ENCODE results near the gene MICU1.

DNA sequence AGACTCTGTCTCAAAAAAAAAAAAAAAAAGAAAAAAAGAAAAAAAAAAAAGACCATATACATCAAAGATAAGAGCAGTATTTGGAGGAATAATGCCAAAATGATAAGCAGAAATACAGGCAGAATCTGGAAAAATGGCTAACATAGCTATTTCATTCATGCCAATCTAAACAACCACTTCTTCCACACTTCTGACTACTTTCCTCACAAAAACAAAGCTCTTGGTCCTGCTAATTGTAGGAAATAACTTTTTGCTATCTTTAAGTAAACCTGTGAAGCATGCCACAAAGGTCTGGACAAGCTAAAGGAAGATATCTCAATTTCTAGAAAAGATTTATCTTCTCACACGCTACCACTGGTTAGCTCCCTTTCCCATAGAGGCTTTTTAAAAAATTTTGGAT, 30.4 kb downstream of the MICU1 start:
- TF ChIP-seq, protein P1, sequence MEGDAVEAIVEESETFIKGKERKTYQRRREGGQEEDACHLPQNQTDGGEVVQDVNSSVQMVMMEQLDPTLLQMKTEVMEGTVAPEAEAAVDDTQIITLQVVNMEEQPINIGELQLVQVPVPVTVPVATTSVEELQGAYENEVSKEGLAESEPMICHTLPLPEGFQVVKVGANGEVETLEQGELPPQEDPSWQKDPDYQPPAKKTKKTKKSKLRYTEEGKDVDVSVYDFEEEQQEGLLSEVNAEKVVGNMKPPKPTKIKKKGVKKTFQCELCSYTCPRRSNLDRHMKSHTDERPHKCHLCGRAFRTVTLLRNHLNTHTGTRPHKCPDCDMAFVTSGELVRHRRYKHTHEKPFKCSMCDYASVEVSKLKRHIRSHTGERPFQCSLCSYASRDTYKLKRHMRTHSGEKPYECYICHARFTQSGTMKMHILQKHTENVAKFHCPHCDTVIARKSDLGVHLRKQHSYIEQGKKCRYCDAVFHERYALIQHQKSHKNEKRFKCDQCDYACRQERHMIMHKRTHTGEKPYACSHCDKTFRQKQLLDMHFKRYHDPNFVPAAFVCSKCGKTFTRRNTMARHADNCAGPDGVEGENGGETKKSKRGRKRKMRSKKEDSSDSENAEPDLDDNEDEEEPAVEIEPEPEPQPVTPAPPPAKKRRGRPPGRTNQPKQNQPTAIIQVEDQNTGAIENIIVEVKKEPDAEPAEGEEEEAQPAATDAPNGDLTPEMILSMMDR (IDR thresholded peaks at IDR 0.05): no peak
- TF ChIP-seq POLR2A (IDR thresholded peaks at IDR 0.05): no peak
- no peak for TF ChIP-seq POLR2AphosphoS5 (IDR thresholded peaks at IDR 0.05)
- TF ChIP-seq EP300 (IDR thresholded peaks at IDR 0.05): no peak

Measured in sigmoid colon (tissue), 4 donors.